ENCODE measurements around the gene GPR142.
A peak's percentile ranks its signal among the peaks of the same experiment; 100 is the strongest.

GPR142 gene, protein sequence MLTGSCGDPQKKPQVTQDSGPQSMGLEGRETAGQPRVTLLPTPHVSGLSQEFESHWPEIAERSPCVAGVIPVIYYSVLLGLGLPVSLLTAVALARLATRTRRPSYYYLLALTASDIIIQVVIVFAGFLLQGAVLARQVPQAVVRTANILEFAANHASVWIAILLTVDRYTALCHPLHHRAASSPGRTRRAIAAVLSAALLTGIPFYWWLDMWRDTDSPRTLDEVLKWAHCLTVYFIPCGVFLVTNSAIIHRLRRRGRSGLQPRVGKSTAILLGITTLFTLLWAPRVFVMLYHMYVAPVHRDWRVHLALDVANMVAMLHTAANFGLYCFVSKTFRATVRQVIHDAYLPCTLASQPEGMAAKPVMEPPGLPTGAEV

DNA sequence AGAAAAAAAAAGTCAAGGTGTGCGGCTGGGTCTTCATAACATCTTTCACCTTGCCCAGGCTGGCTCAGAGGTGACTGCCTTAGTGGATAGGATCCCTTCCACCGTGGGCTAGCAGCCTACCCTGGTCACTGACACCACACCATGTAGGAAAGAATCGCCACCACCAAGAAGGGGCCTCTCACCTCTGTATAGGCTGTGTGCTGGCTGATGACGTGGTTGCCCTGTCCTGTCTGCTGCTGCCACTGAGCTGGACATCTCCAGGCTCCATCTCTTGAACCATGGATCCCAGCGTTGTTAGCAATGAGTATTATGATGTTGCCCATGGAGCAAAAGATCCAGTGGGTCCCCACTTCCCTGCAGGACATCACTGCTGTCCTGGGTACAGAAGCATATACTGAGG lies at the start of gene GPR142:
Gene GPR142, plus strand, starts transcription at position 301 of the 400 bp plus-strand sequence. CDS start 2,035 bp downstream, outside the sequence.
- no peak for DNase-seq (ENCODE audit: low read depth in 3 of 3, low spot score in 1 of 3)

DNA sequence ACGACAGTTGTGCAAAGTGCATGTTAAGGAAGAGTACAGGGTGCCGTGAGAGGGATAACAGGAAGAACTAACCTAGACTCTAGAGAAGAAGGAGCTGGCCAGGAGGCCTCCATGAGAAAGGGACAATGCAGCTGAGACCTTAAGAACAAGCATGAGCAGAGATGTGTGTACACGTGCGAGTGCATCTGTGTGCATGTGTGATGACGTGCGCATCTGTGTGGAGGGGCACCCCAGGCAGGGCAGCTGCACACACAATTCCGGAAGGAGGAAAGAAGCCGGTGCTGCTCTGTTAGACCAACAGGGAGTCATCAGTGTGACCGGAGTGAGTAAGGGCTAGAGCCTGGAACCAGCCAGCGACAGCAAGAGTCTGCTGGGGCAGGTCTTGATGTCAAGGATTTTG lies 48.9 kb upstream of the GPR142 start:
- DNase-seq (ENCODE audit: low read depth in 3 of 3, low spot score in 1 of 3): no peak

DNA sequence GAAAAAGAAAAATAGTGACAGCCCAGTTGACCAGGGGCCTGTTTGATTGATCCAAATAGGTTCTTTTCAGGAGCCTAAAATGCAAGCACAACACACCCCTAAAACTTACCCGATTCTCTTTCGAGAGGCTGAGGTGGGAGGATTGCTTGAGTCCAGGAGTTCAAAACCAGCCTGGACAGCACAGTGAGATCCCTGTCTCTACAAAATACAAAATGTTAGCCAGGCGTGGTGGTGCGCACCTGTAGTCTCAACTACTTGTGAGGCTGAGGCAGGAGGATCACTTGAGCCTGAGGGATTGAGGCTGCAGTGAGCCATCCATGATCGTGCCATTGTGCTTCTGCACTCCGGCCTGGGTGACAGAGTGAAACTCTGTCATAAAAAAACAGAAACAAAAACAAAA lies 42.8 kb upstream of the GPR142 start:
- DNase-seq (ENCODE audit: low read depth in 3 of 3, low spot score in 1 of 3): no peak

DNA sequence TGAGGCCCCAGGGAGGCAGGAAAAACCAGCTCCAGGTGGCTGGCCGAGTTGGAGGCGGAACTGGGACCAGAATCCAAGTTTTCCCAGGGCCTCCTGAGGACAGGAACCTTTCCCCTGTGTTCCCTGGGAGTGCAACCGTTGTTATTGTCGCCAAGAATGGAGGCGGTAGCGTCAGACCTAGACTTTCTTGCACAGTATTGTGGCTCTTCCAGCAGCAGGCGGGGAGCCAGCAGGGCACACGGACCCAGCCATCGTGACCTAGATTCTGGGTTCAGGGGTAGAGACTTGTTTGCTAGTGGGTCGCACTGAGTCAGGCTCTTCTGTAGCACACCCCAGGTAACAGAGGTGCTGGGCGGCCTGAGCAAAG lies 41.9 kb upstream of the GPR142 start:
- DNase-seq (ENCODE audit: low read depth in 3 of 3, low spot score in 1 of 3): no peak

DNA sequence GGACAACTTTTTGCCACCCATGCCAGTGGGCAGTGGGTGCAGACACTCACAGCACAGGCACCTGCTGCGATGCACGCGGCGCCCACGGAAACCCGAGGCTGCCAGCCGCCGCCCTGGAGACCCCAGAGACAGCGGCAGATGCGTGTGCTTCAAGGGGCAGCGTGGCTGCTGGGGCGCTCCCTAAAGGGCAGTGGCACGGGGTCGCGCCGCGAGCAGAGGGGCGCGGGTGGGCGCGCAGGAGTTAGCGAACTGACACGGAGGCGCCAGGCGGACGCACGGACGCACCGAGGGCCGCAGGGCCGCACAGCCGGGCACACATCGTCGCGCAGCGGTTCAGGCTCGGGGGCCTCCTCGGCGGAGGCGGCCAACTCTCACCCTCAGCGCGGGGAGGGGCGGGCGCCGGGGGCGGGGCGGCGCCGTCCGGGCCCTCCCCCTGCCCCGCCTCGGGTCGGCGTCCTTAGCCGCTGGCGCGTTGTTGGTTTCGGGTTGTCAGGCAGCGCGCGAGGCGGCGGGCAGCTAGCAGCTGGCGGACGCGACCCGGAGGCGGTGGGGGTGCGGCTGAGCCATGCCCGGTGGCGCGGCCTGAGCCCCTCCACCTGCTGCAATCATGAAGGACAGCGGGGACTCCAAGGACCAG lies 41.4 kb upstream of the GPR142 start, which contains the start of gene KIF19:
Gene KIF19, plus strand, starts transcription at position 484 of the 637 bp plus-strand sequence. Its CDS starts 124 bp downstream, at position 608.
- DNase-seq (ENCODE audit: low read depth in 3 of 3, low spot score in 1 of 3): peak; percentile 7 to 44 (median 16)

DNA sequence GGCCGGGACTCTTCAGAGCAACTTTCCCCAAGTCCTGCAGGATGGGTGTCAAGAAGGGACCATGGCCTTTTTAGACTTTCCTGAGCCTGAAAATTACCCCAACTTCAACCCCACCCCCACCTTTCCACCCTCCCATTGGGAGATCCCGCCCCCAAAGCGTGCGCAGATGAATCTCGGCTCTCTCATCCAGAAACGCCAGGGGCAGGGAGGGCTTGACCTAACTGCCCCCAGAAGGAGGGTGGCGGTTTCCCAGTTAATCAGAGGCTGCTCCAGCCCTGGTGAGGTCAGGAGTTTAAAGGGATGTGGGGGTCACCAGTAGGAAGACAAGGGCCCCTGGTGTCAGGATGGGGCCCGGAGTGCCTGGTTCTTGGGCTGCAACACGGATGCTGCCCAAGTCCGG lies 40.8 kb upstream of the GPR142 start:
- no peak for DNase-seq (ENCODE audit: low read depth in 3 of 3, low spot score in 1 of 3)

DNA sequence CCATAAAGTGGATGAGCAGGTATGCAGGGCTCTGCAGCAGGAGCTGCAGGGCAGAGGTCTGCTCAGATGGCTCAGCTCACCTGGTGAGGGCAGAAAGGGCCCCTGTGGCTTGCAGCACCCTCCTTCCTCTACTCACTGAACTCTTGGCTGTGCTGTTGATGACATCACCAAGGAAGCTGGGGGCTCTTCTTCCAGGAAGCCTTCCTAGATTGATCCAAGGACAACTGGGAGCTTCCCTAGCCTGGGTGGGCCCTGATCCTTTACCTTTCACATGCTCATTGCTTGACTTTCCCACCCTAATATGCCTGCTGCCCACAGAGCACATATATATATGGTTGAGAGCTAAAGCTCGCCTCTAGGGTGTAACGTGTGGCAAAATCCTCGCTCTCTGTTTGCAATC lies 38.8 kb upstream of the GPR142 start:
- DNase-seq (ENCODE audit: low read depth in 3 of 3, low spot score in 1 of 3): no peak

DNA sequence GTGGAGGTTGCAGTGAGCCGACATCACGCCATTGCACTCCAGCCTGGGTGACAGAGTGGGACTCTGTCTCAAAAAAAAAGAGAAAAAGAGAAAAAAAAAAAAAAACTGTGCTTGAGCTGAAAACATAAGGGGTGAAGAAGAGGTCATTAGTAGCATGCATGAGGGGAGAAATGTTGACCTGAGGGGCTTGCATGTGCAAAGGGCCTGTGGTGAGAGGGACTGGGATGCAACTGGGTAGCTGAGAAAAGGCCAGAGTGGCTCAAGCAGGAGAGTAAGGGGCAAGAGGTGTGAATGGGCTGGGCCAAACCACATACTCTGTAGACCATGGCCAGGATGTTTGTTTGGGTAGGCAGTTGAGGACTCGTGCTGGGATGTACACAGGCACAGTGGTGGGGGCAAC lies 37.9 kb upstream of the GPR142 start:
- DNase-seq (ENCODE audit: low read depth in 3 of 3, low spot score in 1 of 3): no peak

DNA sequence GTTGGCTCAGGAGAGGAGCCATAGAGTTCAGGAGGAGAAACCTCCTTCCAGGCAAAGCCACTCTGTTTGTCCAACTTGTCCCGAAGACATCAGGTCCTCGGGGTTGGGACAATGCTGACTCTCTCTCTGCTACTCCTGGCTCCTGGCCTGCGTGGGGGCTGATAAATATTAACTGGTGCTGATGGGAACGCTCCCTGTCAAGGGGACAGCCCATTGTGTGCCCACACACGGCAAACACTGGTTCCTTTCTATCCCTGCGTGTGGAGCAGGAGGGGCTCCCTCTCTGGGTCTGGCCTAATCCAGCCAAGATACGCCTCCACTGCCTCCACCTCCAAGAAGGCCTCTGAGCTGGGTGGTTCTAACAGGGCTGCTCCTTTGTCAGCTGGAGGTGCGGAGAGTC lies 36.9 kb upstream of the GPR142 start:
- DNase-seq (ENCODE audit: low read depth in 3 of 3, low spot score in 1 of 3): no peak

DNA sequence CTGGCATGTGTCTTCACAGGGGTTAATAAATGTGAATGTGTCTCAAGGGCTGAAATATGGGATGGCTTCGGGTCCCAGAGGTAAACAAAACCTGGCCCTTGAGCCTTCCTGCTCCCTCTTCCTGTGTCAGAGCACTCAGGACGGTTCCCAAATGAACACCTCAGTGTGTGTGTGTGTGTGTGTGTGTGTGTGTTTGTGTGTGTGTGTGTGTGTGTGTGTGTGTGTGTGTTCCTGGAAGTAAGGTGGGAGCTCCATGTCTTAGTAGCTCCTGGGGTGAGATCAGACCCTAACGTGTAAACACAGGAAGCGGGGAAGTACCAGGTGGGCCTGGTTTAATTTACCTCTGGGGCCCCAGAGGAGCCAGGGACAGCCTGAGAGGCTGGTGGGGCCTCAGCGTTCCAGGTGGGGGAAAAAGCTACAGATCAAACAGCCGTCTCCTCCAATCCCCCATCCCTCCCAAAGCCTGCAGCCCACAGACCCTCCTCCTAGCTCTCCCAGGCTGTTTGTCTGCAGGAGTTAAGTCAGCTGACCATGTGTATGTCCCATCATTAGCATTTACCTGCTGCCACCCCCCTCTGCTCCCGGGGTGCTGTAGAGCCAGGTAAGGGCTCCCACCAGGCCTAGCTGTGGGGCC lies 35.2 kb upstream of the GPR142 start:
- no peak for DNase-seq (ENCODE audit: low read depth in 3 of 3, low spot score in 1 of 3)

DNA sequence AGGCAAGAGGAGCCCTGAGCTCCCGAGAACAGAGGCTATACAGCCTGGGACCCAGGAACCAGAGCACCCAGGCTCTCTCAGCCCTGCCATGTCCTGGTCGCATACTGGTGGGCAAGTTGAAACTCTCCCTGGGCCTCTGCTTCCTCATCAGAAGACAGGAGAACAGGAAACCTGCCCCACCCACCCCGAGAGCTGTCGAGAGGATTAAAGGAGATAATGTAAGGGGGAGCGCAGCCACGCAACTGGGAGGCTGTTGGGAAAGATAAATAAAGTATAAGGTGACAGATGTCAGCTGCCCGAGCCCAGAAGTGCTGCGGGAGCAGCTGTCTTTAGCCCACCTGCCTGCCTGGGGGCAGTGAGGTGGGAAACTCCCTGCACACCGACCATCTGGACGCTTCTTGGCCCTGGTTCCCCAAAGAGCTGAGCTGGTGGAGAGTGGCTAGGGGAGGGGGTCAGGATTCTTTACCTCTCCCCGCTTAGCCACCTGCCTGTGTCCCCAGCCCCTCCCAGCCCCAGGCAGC lies 34.5 kb upstream of the GPR142 start:
- DNase-seq (ENCODE audit: low read depth in 3 of 3, low spot score in 1 of 3): no peak

DNA sequence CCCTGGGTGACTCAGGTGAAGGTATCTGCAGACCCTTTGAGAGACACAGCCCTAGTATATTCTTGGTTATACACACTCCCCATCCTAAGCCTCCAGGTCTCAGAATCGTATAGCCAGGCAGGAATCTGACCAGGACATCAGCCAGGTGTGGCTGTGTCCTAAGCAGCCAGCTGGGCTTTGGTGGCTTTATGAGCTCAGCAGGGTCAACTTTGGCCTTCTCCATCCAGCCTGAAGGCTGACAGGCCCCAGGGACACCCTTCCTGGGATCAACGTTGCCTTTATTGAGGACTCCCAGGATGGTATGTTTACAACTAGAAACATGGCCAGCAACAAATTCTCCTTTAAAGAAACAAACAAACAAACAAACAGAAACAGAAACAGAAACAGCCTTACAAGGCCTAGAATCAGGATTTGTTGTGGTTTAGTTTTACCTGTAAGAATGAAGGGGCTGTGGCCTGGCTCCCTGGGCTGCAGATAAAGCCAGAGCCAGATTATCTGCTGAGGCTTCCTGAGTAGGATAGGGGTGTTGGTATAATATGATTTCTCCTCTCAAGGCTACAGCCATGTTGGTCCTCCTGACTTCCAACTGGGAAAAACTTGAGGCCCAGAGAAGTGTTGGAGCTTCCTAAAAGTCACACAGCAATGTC lies 32.8 kb upstream of the GPR142 start:
- no peak for DNase-seq (ENCODE audit: low read depth in 3 of 3, low spot score in 1 of 3)

DNA sequence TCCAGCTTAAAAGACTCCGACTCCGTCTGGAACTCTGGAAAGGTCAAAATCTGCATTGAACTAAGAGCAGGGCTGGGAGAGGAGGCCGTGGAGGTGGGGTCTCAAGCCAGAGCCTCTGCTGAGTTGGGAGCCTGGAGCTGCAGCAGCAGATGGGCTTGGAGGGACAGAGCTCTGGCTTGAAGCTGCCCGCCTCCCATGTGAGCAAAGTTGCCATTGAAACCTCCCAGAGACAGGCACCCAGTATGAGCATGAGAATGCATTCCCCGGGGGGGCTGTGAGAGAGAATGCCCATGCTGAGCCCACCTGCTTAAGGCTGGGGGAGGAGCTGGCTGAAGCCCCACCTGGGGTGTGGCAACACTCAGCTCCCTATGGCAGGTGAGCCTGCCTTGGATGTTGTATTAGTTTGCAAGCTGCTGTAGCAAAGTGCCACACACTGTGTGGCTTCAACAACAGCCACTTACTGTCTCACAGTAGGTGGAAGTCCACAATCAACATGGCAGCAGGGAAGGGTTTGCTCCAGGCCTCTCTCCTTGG lies 31.7 kb upstream of the GPR142 start:
- DNase-seq (ENCODE audit: low read depth in 3 of 3, low spot score in 1 of 3): no peak

DNA sequence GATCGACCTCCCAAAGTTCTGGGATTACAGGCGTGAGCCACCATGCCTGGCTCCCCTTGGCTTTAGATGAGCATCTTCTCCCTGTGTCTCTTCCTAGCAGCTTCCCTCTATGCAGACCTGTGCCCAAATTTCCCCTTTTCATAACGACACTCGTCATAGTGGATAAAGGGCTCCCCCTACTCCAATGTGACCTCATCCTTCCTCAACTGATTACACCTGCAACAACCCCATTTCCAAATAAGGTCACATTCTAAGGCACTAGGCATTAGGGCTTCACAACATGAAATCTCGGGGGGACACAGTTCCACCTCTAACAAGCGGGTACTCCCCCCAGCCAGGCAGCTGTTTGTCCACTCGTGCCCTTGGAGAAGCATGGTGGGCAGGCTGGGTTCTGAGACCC lies 31.0 kb upstream of the GPR142 start:
- DNase-seq (ENCODE audit: low read depth in 3 of 3, low spot score in 1 of 3): no peak

DNA sequence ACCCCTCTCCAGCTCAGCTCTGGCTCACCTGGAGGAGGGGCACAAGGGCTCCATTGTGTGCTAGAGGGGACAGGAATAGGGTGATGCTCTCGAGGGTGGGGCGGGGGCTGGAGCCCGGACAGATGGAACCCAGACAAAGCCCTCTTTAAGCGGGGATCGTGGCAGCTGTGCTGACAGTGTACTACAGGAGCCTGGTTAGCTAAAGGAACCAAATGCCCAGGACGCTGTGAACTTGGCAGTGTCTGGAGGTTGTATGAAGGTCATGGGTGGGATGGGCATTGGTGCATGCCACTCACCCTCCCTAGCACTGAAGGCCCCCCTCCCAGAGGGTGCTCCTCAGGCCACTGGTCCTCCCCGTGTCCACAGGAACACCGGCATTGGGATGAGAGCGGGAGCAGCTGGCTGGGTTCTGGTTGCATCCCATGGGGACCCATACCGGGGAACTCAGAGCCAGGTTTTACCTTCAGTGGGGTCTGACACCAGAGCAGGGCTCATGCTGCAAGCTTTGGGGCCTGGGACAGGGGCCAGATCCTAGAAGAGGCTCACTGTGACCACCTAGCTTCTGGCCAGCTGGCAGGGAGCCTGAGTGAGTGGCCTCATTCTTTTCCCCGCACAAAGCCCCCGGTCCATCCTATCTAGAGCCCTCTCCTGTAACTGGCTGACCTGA lies 29.3 kb upstream of the GPR142 start:
- DNase-seq (ENCODE audit: low read depth in 3 of 3, low spot score in 1 of 3): no peak

DNA sequence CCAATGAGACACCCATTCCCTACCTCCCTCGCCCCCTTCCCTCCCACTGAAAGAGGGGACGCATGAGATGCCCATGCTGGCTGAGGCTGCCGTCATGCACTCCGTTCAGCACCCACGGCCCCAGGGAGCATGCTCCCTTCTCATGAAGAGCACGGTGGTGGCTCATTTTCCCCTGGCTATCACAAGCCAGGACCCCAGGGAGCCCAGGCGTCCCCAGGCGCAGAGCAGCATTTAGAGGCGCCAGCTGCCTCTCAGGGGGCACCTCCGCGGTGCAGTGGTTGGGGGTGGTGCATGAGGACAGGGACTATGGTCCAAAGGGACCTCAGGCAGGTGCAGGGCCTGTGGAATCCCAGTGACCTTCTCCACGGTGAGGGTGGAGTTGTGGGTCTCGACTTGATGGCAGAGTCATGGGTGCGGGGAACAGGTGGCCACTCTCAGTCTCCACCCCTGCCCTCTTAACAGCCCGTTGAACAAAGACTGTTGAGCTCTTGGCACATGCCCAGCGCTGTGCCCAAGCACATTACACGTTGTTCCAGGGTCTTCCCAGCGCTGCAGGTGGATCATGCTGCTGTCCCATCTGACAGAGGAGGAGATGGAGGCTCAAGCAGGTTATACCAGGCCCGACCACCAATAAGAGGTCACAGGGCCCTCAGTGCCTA lies 27.6 kb upstream of the GPR142 start:
- DNase-seq (ENCODE audit: low read depth in 3 of 3, low spot score in 1 of 3): no peak

DNA sequence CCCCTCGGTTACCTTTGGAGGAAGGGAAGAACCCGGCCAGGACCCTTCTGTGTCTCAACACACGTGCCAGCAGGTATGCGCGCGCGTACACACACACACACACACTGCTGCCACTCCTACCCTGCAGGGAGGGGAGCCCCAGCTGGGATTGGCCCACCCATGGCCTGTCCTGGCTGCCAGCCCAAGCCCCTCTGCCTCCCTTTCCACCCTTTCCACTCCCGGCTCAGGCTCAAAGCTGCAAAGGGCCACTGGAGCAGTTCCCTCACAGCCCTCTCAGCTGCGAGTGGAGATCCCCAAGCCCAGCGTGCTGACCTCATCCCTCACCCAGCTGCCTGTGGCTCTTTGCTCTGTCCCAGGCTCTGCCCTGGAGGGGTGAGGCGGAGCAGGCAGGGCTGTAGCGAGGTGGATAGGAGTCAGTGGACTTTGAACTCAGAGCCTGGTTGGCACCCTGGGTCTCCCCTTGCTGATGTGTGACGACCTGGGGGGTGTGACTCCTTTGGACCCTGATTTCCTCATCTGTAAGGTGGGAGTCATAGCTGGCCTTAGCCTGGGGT lies 26.8 kb upstream of the GPR142 start:
- DNase-seq (ENCODE audit: low read depth in 3 of 3, low spot score in 1 of 3): no peak

DNA sequence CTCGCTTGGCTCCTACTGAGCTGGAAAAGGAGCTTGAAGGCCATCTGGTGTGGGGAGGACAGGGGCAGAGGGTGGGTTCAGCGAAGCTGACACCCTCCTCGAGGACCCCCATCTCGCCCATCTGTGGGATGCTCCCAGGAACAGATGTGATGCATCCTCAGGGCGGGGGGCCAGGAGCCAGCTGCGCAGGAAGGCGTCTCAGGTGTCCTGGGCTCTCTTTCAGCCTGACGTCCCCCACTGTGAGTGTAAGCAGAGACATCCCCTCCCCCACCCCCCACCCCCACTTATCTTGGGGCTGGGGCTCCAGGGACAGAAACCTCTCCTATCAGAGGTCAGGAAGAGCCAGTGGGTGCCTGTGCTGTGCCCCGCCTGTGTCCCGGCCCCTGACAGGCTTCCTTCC lies 25.1 kb upstream of the GPR142 start:
- no peak for DNase-seq (ENCODE audit: low read depth in 3 of 3, low spot score in 1 of 3)

DNA sequence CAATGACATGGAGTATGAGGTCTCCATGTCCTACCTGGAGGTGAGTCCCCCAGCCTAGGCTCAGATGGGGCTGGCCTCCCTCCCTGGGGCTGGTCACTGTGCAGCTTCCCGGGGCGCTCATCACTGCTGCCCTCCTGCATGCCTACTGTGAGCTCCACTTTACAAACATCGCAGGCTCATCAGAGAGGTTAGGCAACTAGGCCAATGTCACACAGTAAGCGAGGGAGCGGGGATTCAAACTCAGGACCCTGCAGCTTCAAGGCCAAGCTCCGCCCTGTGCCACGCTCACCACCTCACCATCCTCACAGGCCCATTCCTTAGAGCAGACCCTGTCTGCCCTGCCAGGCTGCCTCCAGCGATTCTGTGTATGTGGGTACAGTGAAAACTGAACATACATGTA lies 24.2 kb upstream of the GPR142 start:
- no peak for DNase-seq (ENCODE audit: low read depth in 3 of 3, low spot score in 1 of 3)
